Measurements from ENCODE around the gene ECM2.

The ECM2 gene

DNA sequence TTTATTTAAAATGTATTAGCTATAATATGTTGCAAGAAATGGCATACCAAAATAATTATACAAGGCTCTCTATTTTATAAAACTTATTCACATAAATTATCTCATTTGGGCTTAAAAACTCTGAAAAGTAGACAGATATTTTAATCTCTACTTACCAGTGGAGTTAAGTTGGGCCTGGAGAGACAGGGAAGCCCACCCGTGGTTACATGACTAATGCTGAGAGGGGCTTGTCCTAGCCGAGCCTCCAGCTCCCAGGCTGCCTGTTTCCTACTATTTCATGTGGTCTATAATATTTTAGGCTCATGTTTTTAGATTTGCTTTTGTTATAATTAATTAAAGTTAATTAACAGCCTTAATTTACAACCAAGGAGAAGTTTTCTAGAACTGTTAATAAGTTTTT lies 32.6 kb downstream of the ECM2 start:
- H3K4me3 ChIP-seq (ENCODE audit: low read depth, low read length): no peak overlapping the region
- TF ChIP-seq CTCF (IDR thresholded peaks at IDR 0.05; ENCODE audit: low read depth, low read length, missing control alignments): no peak
- no peak for DNase-seq (ENCODE audit: low read depth)

DNA sequence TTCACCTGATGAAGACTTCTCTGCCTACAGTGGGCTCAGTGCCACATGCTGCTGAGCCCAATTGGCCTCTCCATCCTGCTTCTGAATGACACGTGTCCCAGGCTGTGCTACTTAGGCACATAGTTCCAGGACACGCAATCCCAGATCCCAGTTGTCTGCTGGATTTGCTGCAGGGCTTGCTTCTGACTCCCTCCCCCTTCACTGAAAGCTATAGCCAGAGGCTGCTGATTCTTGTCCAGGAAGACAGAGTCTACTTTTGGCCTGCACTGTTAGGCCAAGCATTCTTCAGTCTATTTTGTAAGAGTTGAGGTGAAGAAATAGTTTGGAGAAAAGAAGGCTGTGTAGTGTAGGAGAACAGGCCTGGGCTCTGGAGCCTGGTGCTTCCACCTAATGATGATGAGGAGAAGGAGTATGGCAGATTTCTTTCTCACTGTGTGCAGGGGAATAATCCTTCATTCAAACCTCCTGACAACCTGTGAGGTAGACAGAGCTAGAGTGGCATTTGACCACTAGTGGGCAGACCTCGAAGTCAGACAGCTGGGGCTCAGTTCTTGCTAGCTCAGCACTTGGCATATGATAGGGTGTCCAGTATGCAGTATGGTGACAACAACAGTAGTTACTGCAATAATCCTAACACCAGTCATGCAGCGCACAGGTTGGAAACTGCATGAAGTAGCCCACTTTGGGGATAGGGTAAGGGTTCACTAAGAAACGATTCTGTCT lies 34.0 kb downstream of the ECM2 start:
- H3K4me3 ChIP-seq (ENCODE audit: low read depth, low read length): no peak overlapping the region
- peak; percentile 13 for DNase-seq (ENCODE audit: low read depth)
- peak; percentile 75 for TF ChIP-seq CTCF (IDR thresholded peaks at IDR 0.05; ENCODE audit: low read depth, low read length, missing control alignments)

DNA sequence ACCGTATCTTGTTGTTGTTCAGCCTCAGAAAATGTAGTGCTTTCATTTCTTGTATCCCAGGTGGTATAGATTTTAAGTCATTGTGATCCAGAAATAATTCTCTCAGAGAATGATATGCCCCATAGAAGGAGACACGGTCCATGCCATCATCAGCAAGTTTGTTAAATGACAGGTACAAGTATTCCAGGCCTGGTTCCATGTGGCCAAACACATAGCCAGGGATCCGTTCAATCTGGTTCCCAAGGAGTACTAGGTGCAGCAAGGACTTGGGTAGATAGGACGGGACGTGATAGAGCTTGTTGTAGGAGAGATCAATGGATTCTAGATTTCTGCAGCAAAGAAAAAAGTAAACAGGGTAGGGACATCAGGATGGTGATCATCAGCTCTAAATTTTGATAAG lies 35.1 kb downstream of the ECM2 start:
- no peak overlapping the region for H3K4me3 ChIP-seq (ENCODE audit: low read depth, low read length)
- TF ChIP-seq CTCF (IDR thresholded peaks at IDR 0.05; ENCODE audit: low read depth, low read length, missing control alignments): no peak
- no peak for DNase-seq (ENCODE audit: low read depth)

- no peak for DNase-seq (ENCODE audit: low read depth)
- H3K4me3 ChIP-seq (ENCODE audit: low read depth, low read length): no peak overlapping the region
- TF ChIP-seq CTCF (IDR thresholded peaks at IDR 0.05; ENCODE audit: low read depth, low read length, missing control alignments): no peak
Observed at GRCh38 chr9:92499701-92500100, 36.1 kb downstream of the ECM2 start.

GRCh38 chr9:92496396-92497176 lies 39.2 kb downstream of the ECM2 start:
- H3K4me3 ChIP-seq (ENCODE audit: low read depth, low read length): no peak overlapping the region

DNA sequence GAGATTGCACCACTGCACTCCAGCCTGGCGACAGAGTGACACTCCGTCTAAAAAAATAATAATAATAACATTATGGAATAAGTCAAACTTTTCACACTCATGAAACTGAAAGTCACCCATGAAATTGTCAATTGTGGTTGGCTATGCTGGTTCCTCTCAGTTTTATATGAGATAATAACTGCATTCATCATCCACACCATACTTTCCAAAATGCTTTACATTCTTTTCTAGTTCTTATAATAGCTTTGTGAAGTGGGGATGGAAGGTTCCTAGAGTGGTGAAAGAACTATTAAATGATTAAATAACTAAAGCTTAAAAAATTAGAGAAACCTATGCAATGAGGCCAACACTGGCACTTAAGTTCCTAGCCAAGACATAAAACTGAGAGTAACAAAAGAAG lies 40.9 kb downstream of the ECM2 start:
- TF ChIP-seq CTCF (IDR thresholded peaks at IDR 0.05; ENCODE audit: low read depth, low read length, missing control alignments): no peak
- DNase-seq (ENCODE audit: low read depth): no peak
- no peak overlapping the region for H3K4me3 ChIP-seq (ENCODE audit: low read depth, low read length)

More at GRCh38 chr9:92496396-92497176, 39.2 kb downstream of the ECM2 start:
- DNase-seq (ENCODE audit: low read depth): no peak
- no peak for TF ChIP-seq CTCF (IDR thresholded peaks at IDR 0.05; ENCODE audit: low read depth, low read length, missing control alignments)

Measured in GM12864 (cell line).